Measurements from ENCODE around the gene AKT2.

- TF ChIP-seq, protein P1, sequence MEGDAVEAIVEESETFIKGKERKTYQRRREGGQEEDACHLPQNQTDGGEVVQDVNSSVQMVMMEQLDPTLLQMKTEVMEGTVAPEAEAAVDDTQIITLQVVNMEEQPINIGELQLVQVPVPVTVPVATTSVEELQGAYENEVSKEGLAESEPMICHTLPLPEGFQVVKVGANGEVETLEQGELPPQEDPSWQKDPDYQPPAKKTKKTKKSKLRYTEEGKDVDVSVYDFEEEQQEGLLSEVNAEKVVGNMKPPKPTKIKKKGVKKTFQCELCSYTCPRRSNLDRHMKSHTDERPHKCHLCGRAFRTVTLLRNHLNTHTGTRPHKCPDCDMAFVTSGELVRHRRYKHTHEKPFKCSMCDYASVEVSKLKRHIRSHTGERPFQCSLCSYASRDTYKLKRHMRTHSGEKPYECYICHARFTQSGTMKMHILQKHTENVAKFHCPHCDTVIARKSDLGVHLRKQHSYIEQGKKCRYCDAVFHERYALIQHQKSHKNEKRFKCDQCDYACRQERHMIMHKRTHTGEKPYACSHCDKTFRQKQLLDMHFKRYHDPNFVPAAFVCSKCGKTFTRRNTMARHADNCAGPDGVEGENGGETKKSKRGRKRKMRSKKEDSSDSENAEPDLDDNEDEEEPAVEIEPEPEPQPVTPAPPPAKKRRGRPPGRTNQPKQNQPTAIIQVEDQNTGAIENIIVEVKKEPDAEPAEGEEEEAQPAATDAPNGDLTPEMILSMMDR (IDR thresholded peaks at IDR 0.05; ENCODE audit: insufficient read depth, low read depth, low read length), result no peak
- no peak for TF ChIP-seq EZH2 (IDR thresholded peaks at IDR 0.05; ENCODE audit: insufficient read depth, low read length)
Measured at GRCh38 chr19:40282920-40283319, 2.2 kb downstream of the AKT2 start.
